Testis (tissue), 3 donors: ENCODE results near the gene CDK10. TPM values are rescaled to one million over a fixed set of nuclear protein-coding genes. Genes with fewer than 3 reads are reported as not detected.

Experiments used
- DNase-seq: peaks from one replicate; pipeline ENCODE4 v3.0.0-alpha.2; 2019
- H3K27ac ChIP-seq, 2 donors: fragments of 200-600 bp; sonication (generic); one replicate each; pipeline ENCODE4 v1.5.1; 2019
- H3K27me3 ChIP-seq: fragments of 200-600 bp; sonication (generic); one replicate; pipeline ENCODE4 v1.5.1; 2019
- H3K36me3 ChIP-seq: fragments of 200-600 bp; sonication (generic); one replicate; pipeline ENCODE4 v1.5.1; 2017; ENCODE audit warnings: low read depth; ENCODE audit errors: missing control alignments
- H3K4me1 ChIP-seq: fragments of 200-600 bp; sonication (generic); one replicate; pipeline ENCODE4 v1.5.1; 2019
- H3K4me3 ChIP-seq, 2 donors: fragments of 200-600 bp; sonication (generic); one replicate each; pipeline ENCODE4 v1.5.1; 2017 to 2019
- H3K9me3 ChIP-seq: fragments of 200-600 bp; sonication (generic); one replicate; pipeline ENCODE4 v1.5.1; 2017
- CTCF ChIP-seq, 3 experiments: fragments of 450-650 bp in 2 of 3; fragments of 200-600 bp in 1 of 3; sonication (generic) in 1 of 3; IDR thresholded peaks; one replicate each; pipeline ENCODE4 v1.5.1; 2016 to 2019; ENCODE audit warnings: antibody characterized with exemption in 3 of 3, mild to moderate bottlenecking in 2 of 3, moderate library complexity in 1 of 3
- POLR2A ChIP-seq: fragments of 450-650 bp; IDR thresholded peaks from one replicate; pipeline ENCODE4 v1.6.1; 2017; ENCODE audit warnings: antibody characterized with exemption, mild to moderate bottlenecking, moderate library complexity
- WGBS, 2 donors: methylation state at CpG; one replicate each; pipeline ENCODE4 v1.1.5; 2018; 5-methylcytosine and 5-hydroxymethylcytosine counted together
- intact Hi-C: fragments of 100-400 bp; cut with DNase I; formaldehyde crosslinking; loops from one replicate; pipeline ENCODE4 v1.15.1; 2023; ENCODE audit warnings: low total_unique reads
- polyA plus RNA-seq: library from polyadenylated mRNA; stranded (reverse); fragments of 350-450 nt; fragmentation: Illumina TruSeq; extraction: RNeasy Lipid Tissue Mini Kit (QIAGEN cat#74804); gene quantifications from one replicate; pipeline ENCODE4 v1.2.3, GENCODE V29; 2014; ENCODE audit warnings: low read depth, low replicate concordance; ENCODE audit not compliant: insufficient read depth
- total RNA-seq, 2 donors: library from RNA; depleted of rRNA; stranded (reverse); fragments of >200 nt; gene quantifications; one replicate each; pipeline ENCODE4 v1.2.3, GENCODE V29; 2016

The CDK10 gene
- total and polyA plus RNA-seq, 3 donors from 2014 or later, result 68.0 to 88.3 (median 77.1) TPM

DNA sequence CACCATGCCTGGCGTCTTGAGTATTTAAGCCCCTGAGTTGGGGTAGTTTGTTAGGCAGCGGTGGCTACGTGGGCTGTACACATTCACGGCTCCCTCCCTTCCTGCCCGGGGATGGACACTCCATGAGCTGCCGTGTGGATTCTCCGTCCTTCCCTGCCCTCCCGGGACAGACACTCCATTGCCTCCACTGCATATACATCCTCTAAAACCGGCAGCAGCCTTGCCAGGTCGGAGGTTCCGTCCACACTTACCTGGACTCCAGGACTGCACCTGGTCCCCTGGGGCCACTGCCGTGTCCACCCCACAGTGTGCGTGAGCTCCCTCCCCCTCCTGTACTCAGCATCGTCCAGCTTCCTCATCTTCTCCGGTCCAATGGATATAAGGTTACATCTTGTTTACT is 18.5 kb downstream of the CDK10 start:
- H3K27me3 ChIP-seq, result no peaks in the 10 kb centered on the region
- no peak overlapping the region for H3K27ac ChIP-seq
- TF ChIP-seq CTCF (IDR thresholded peaks at IDR 0.05) (no peak), POLR2A (no peak)
- H3K4me3 ChIP-seq, result no peak overlapping the region
- no peaks in the 10 kb centered on the region for H3K9me3 ChIP-seq
- peaks cover 9% of the 10 kb centered on the region for H3K4me1 ChIP-seq
- WGBS, 2 donors, result 69% methylated on average over 15 of the region's 15 CpGs
- no peak for DNase-seq
- intact Hi-C loops, result no loop called here
- no peaks in the 10 kb centered on the region for H3K36me3 ChIP-seq

GRCh38 chr16:89706518-89707260 is 20.2 kb downstream of the CDK10 start:
- no peak for DNase-seq
- no peaks in the 10 kb centered on the region for H3K36me3 ChIP-seq
- no peak overlapping the region for H3K4me3 ChIP-seq
- H3K27me3 ChIP-seq, result no peaks in the 10 kb centered on the region
- H3K27ac ChIP-seq, result no peak overlapping the region
- no peaks in the 10 kb centered on the region for H3K4me1 ChIP-seq
- intact Hi-C loops, result no loop called here
- H3K9me3 ChIP-seq, result no peaks in the 10 kb centered on the region
- TF ChIP-seq CTCF (IDR thresholded peaks at IDR 0.05) (no peak), POLR2A (no peak)
- 77 to 93% methylated on average over 6 to 14 of the region's 14 CpGs for WGBS, 2 donors

GRCh38 chr16:89707695-89708094 is 21.2 kb downstream of the CDK10 start:
- TF ChIP-seq CTCF (IDR thresholded peaks at IDR 0.05) (no peak), POLR2A (no peak)
- WGBS, 2 donors, result 86 to 89% methylated on average over 5 to 9 of the region's 9 CpGs
- H3K4me3 ChIP-seq, result no peak overlapping the region
- no peaks in the 10 kb centered on the region for H3K36me3 ChIP-seq
- H3K4me1 ChIP-seq, result no peaks in the 10 kb centered on the region
- intact Hi-C loops, result no loop called here
- no peak overlapping the region for H3K27ac ChIP-seq
- H3K27me3 ChIP-seq, result no peaks in the 10 kb centered on the region
- H3K9me3 ChIP-seq, result no peaks in the 10 kb centered on the region
- DNase-seq, result no peak

GRCh38 chr16:89708481-89708931 is 22.0 kb downstream of the CDK10 start:
- intact Hi-C loops, result no loop called here
- DNase-seq, result no peak

More at GRCh38 chr16:89708481-89708931, 22.0 kb downstream of the CDK10 start:
- Histone ChIP-seq H3K27ac (no peak overlapping the region), H3K36me3 (no peaks in the 10 kb centered on the region), H3K4me3 (no peak overlapping the region), H3K4me1 (no peaks in the 10 kb centered on the region), H3K9me3 (no peaks in the 10 kb centered on the region), H3K27me3 (no peaks in the 10 kb centered on the region)
- 88 to 92% methylated on average over 4 to 19 of the region's 19 CpGs for WGBS, 2 donors
- TF ChIP-seq POLR2A (no peak), CTCF (IDR thresholded peaks at IDR 0.05) (no peak)
